SU-DHL-6 (cell line): ENCODE measurements around the gene GAPVD1.
A peak's percentile ranks its signal among the peaks of the same experiment; 100 is the strongest.
"Not testable (repeated sequence)": the region's sequence is repeated elsewhere in the genome, so short reads cannot be mapped to it uniquely, and the experiment has no call there.

Experiments
- H2AFZ ChIP-seq: fragments of 200-600 bp; sonication (generic); 2 replicates; pipeline ENCODE4 v1.6.1; 2014; ENCODE audit warnings: low read depth, mild to moderate bottlenecking, moderate library complexity, mixed read lengths, antibody characterized with exemption, low read length; ENCODE audit not compliant: severe bottlenecking
- H3F3A ChIP-seq: fragments of 200-600 bp; shearing (Covaris generic); 2 replicates; pipeline ENCODE4 v1.6.0; 2016; ENCODE audit warnings: antibody characterized with exemption, mild to moderate bottlenecking; ENCODE audit not compliant: insufficient read depth
- H3K27ac ChIP-seq: fragments of 200-600 bp; sonication (generic); 2 replicates; pipeline ENCODE4 v1.5.1; 2016; ENCODE audit warnings: low read depth, mild to moderate bottlenecking, low read length, moderate library complexity, mixed read lengths
- H3K27me3 ChIP-seq: fragments of 200-600 bp; sonication (generic), shearing (Covaris generic); 2 replicates; pipeline ENCODE4 v1.6.0; 2014; ENCODE audit warnings: mild to moderate bottlenecking, low read length
- H3K36me3 ChIP-seq: fragments of 200-600 bp; sonication (generic); 2 replicates; pipeline ENCODE4 v1.6.1; 2014; ENCODE audit warnings: mild to moderate bottlenecking, low read length, mixed read lengths
- H3K4me2 ChIP-seq: fragments of 300-600, 200-600 bp; shearing (Covaris generic), sonication (generic); 2 replicates; pipeline ENCODE4 v1.6.0; 2014; ENCODE audit warnings: low read length, low read depth, mild to moderate bottlenecking; ENCODE audit not compliant: poor library complexity, severe bottlenecking
- H3K4me3 ChIP-seq: fragments of 200-600 bp; sonication (generic); 2 replicates; pipeline ENCODE4 v1.5.1; 2014; ENCODE audit warnings: antibody characterized with exemption, low read length, mild to moderate bottlenecking, mixed read lengths; ENCODE audit not compliant: insufficient read depth, poor library complexity, severe bottlenecking
- H3K79me2 ChIP-seq: fragments of 200-600 bp; sonication (generic); 2 replicates; pipeline ENCODE4 v1.6.1; 2014; ENCODE audit warnings: mild to moderate bottlenecking, low read length, moderate library complexity; ENCODE audit not compliant: insufficient read depth
- H3K9ac ChIP-seq: fragments of 200-600 bp; sonication (generic); 2 replicates; pipeline ENCODE4 v1.7.0; 2014; ENCODE audit warnings: mild to moderate bottlenecking, low read length
- H3K9me2 ChIP-seq: fragments of 200-600 bp; sonication (generic); replicated peaks from 2 replicates; pipeline ENCODE4 v1.6.1; 2014; ENCODE audit warnings: low read length; ENCODE audit not compliant: insufficient read depth
- H3K9me3 ChIP-seq: fragments of 200-600 bp; sonication (generic); 2 replicates; pipeline ENCODE4 v1.6.1; 2014; ENCODE audit warnings: low read length, mixed read lengths; ENCODE audit not compliant: insufficient read depth
- H4K20me1 ChIP-seq: fragments of 200-600 bp; sonication (generic); 2 replicates; pipeline ENCODE4 v1.6.1; 2014; ENCODE audit warnings: low read depth, mild to moderate bottlenecking, antibody characterized with exemption, low read length, moderate library complexity, mixed read lengths
- CTCF ChIP-seq: fragments of 200-600 bp; sonication (generic); IDR thresholded peaks from one replicate; pipeline ENCODE4 v1.5.1; 2017; ENCODE audit warnings: antibody characterized with exemption, mild to moderate bottlenecking, low read length, moderate library complexity; ENCODE audit not compliant: insufficient read depth, poor library complexity, severe bottlenecking
- EZH2phosphoT487 ChIP-seq: fragments of 200-600 bp; sonication (generic), shearing (Covaris generic); conservative IDR thresholded peaks from 2 replicates; pipeline ENCODE4 v1.6.1; 2018; ENCODE audit warnings: mild to moderate bottlenecking, antibody characterized with exemption, low read length, moderate library complexity, mixed read lengths

The GAPVD1 gene

GRCh38 chr9:125227761-125228160 lies 33.9 kb upstream of the GAPVD1 start:
- Histone ChIP-seq H3K9me3 (no peaks in the 10 kb centered on the region), H3K27ac (no peak overlapping the region), H3K4me2 (no peak overlapping the region), H3K79me2 (no peaks in the 10 kb centered on the region), H3K4me3 (no peak overlapping the region), H3K9ac (no peak overlapping the region), H3K9me2 (no peaks in the 10 kb centered on the region), H2AFZ (no peak overlapping the region), H4K20me1 (no peaks in the 10 kb centered on the region), H3K36me3 (no peaks in the 10 kb centered on the region), H3F3A (peaks cover 10% of the 10 kb centered on the region; the same call in 1 of the 2 replicates), H3K27me3 (no peaks in the 10 kb centered on the region)
- TF ChIP-seq CTCF (no peak), EZH2phosphoT487 (no peak)

GRCh38 chr9:125233678-125234077 lies 27.9 kb upstream of the GAPVD1 start:
- no peaks in the 10 kb centered on the region for H3K27me3 ChIP-seq
- H3K9ac ChIP-seq = no peak overlapping the region
- peaks cover 59% of the 10 kb centered on the region for H3F3A ChIP-seq
- no peak overlapping the region for H3K27ac ChIP-seq
- H2AFZ ChIP-seq = no peak overlapping the region
- H4K20me1 ChIP-seq = peaks cover 9% of the 10 kb centered on the region; the same call in 1 of the 2 replicates
- no peaks in the 10 kb centered on the region for H3K9me3 ChIP-seq
- TF ChIP-seq CTCF = no peak
- TF ChIP-seq EZH2phosphoT487 = no peak
- H3K9me2 ChIP-seq = no peaks in the 10 kb centered on the region
- H3K4me3 ChIP-seq = no peak overlapping the region
- no peak overlapping the region for H3K4me2 ChIP-seq
- peaks cover 18% of the 10 kb centered on the region for H3K79me2 ChIP-seq
- peaks cover 16% of the 10 kb centered on the region for H3K36me3 ChIP-seq

- not testable (repeated sequence) for H3K9me3 ChIP-seq, H3K9me2 ChIP-seq, H3K27ac ChIP-seq, H3K27me3 ChIP-seq, H3K4me3 ChIP-seq, H2AFZ ChIP-seq, H3K4me2 ChIP-seq, H3K9ac ChIP-seq
- H3K79me2 ChIP-seq = peaks cover 22% of the 10 kb centered on the region
- peaks cover 13% of the 10 kb centered on the region; the same call in 1 of the 2 replicates for H4K20me1 ChIP-seq
- peaks cover 62% of the 10 kb centered on the region for H3F3A ChIP-seq
- peaks cover 20% of the 10 kb centered on the region for H3K36me3 ChIP-seq
Measured at GRCh38 chr9:125234099-125234498, 27.5 kb upstream of the GAPVD1 start.

GRCh38 chr9:125235804-125236519 lies 25.7 kb upstream of the GAPVD1 start:
- Histone ChIP-seq H3K27me3 (no peaks in the 10 kb centered on the region), H2AFZ (no peak overlapping the region), H4K20me1 (peaks cover 22% of the 10 kb centered on the region; the same call in 1 of the 2 replicates), H3K9me3 (no peaks in the 10 kb centered on the region), H3K9me2 (no peaks in the 10 kb centered on the region), H3K36me3 (peaks cover 34% of the 10 kb centered on the region), H3K79me2 (peaks cover 40% of the 10 kb centered on the region), H3K4me2 (peak overlapping the region; percentile 10), H3K27ac (no peak overlapping the region), H3K9ac (no peak overlapping the region), H3F3A (peaks cover 71% of the 10 kb centered on the region), H3K4me3 (no peak overlapping the region)
- no peak for TF ChIP-seq CTCF
- TF ChIP-seq EZH2phosphoT487 = no peak

GRCh38 chr9:125236520-125237159 lies 25.0 kb upstream of the GAPVD1 start:
- Histone ChIP-seq H4K20me1 (peaks cover 22% of the 10 kb centered on the region; the same call in 1 of the 2 replicates), H3K36me3 (peaks cover 34% of the 10 kb centered on the region), H3K4me2 (peak overlapping the region; percentile 10), H3K79me2 (peaks cover 42% of the 10 kb centered on the region), H3F3A (peaks cover 71% of the 10 kb centered on the region)
- H3K9ac ChIP-seq, H3K9me3 ChIP-seq, H3K9me2 ChIP-seq, H3K4me3 ChIP-seq, H3K27ac ChIP-seq, H3K27me3 ChIP-seq, H2AFZ ChIP-seq: not testable (repeated sequence)
